Caco-2 (cell line): ENCODE measurements around the gene SV2C. TPM values are rescaled to one million over a fixed set of nuclear protein-coding genes. Genes with fewer than 3 reads are reported as not detected.

ENCODE experiments used
- BruUV-seq: library from RNA; stranded (reverse); fragments of 400-500 nt; replicated peaks from 2 replicates; lab custom pipeline; 2021; lab: Mats Ljungman, UMichigan
- CTCF ChIA-PET: fragments of 300-600 bp; sonication (Branson Sonifier 250); formaldehyde crosslinking; loops from one replicate; lab custom pipeline; 2022; ENCODE audit warnings: antibody characterized with exemption; lab: Charles Lee
- POLR2A ChIA-PET: fragments of 300-600 bp; sonication (Branson Sonifier 250); formaldehyde crosslinking; loops from one replicate; lab custom pipeline; 2022; ENCODE audit warnings: antibody characterized with exemption; lab: Charles Lee
- DNase-seq, 2 experiments: peaks; one replicate each; pipeline versions ENCODE4 v3.0.0 to v3.0.0-alpha.2; 2020 to 2022
- H3K27me3 ChIP-seq: replicated peaks from 2 replicates; pipeline ENCODE4 v1.6.0; 2011; ENCODE audit warnings: low read length; ENCODE audit not compliant: control insufficient read depth, insufficient read depth
- H3K36me3 ChIP-seq: 2 replicates; pipeline ENCODE4 v1.5.1; 2011; ENCODE audit warnings: low read length; ENCODE audit not compliant: control insufficient read depth, insufficient read depth
- H3K4me1 ChIP-seq: fragments of 250-450 bp; sonication (Bioruptor Pico); 2 replicates; pipeline ENCODE4 v1.5.1; 2020; ENCODE audit warnings: mild to moderate bottlenecking
- H3K4me3 ChIP-seq: 2 replicates; pipeline ENCODE4 v1.5.1; 2011; ENCODE audit warnings: low read depth, mild to moderate bottlenecking, control low read depth, low read length
- H3K9me3 ChIP-seq: fragments of 250-450 bp; sonication (Bioruptor Pico); 2 replicates; pipeline ENCODE4 v1.5.1; 2020; ENCODE audit warnings: mild to moderate bottlenecking, moderate library complexity
- H3K27ac Mint-ChIP-seq: one replicate; pipeline ENCODE4 v1.8.0; 2022; ENCODE audit warnings: mixed read lengths; ENCODE audit not compliant: unreplicated experiment
- H3K27me3 Mint-ChIP-seq: one replicate; pipeline ENCODE4 v1.8.0; 2022; ENCODE audit warnings: mixed read lengths; ENCODE audit not compliant: insufficient read depth, unreplicated experiment
- H3K36me3 Mint-ChIP-seq: one replicate; pipeline ENCODE4 v1.8.0; 2022; ENCODE audit warnings: mild to moderate bottlenecking, mixed read lengths; ENCODE audit not compliant: insufficient read depth, unreplicated experiment
- H3K4me1 Mint-ChIP-seq: one replicate; pipeline ENCODE4 v1.8.0; 2022; ENCODE audit warnings: low read depth, mixed read lengths; ENCODE audit not compliant: unreplicated experiment
- H3K4me3 Mint-ChIP-seq: one replicate; pipeline ENCODE4 v1.8.0; 2022; ENCODE audit warnings: mild to moderate bottlenecking, moderate library complexity, mixed read lengths; ENCODE audit not compliant: unreplicated experiment
- H3K9me3 Mint-ChIP-seq: one replicate; pipeline ENCODE4 v1.8.0; 2022; ENCODE audit warnings: mixed read lengths; ENCODE audit not compliant: unreplicated experiment
- CTCF ChIP-seq, 2 experiments: fragments of 200-600 bp in 1 of 2; IDR thresholded peaks; 1 replicate in 1 of 2; 2 replicates in 1 of 2; pipeline versions ENCODE4 v1.5.1 to v1.8.0; 2011 to 2022; ENCODE audit warnings: antibody characterized with exemption in 1 of 2, control low read depth in 1 of 2, inconsistent platforms in 1 of 2, low read depth in 1 of 2, low read length in 1 of 2, mild to moderate bottlenecking in 1 of 2, moderate library complexity in 1 of 2; ENCODE audit not compliant: insufficient read depth in 1 of 2, severe bottlenecking in 1 of 2, unreplicated experiment in 1 of 2
- intact Hi-C: fragments of 100-400 bp; cut with micrococcal nuclease; formaldehyde crosslinking; loops from one replicate; pipeline ENCODE4 v1.10.0; 2022; ENCODE audit not compliant: unreplicated experiment
- total RNA-seq: library from RNA; stranded (reverse); gene quantifications from 2 replicates; pipeline ENCODE4 v1.2.3, GENCODE V29; 2022

Gene SV2C
- total RNA-seq, 1 experiment from 2014 or later, result not detected

- Mint-ChIP-seq H3K4me1 (peaks cover 7% of the 10 kb centered on the region), H3K27ac (no peak overlapping the region), H3K9me3 (no peaks in the 10 kb centered on the region), H3K27me3 (no peaks in the 10 kb centered on the region), H3K4me3 (no peak overlapping the region), H3K36me3 (no peaks in the 10 kb centered on the region)
- Histone ChIP-seq H3K27me3 (no peaks in the 10 kb centered on the region), H3K4me3 (no peak overlapping the region), H3K36me3 (no peaks in the 10 kb centered on the region), H3K4me1 (0 out of 2 replicates have a peak, but pooled peaks cover 8% of the 10 kb centered on the region), H3K9me3 (no peaks in the 10 kb centered on the region)
- ChIA-PET CTCF (no interaction called here), POLR2A (no interaction called here)
- intact Hi-C loops, result no loop called here
- no peak for DNase-seq
- TF ChIP-seq CTCF (IDR thresholded peaks at IDR 0.05; ENCODE audit: insufficient read depth in 1 of 2, low read depth in 1 of 2, low read length in 1 of 2, severe bottlenecking in 1 of 2, unreplicated experiment in 1 of 2), result no peak
- BruUV-seq, result no TSS peak
These were observed 209.6 kb downstream of the SV2C start for GRCh38 chr5:76292620-76293322.

- POLR2A ChIA-PET, result no interaction called here
- no peak for DNase-seq
- H3K27ac Mint-ChIP-seq, result no peak overlapping the region
- intact Hi-C loops, result no loop called here
- H3K36me3 Mint-ChIP-seq, result no peaks in the 10 kb centered on the region
- no peaks in the 10 kb centered on the region for H3K9me3 Mint-ChIP-seq
- CTCF ChIA-PET, result no interaction called here
- Histone ChIP-seq H3K27me3 (no peaks in the 10 kb centered on the region), H3K9me3 (no peaks in the 10 kb centered on the region), H3K4me3 (no peak overlapping the region), H3K36me3 (no peaks in the 10 kb centered on the region), H3K4me1 (0 out of 2 replicates have a peak, but pooled peaks cover 8% of the 10 kb centered on the region)
- BruUV-seq, result no TSS peak
- peaks cover 7% of the 10 kb centered on the region for H3K4me1 Mint-ChIP-seq
- TF ChIP-seq CTCF (IDR thresholded peaks at IDR 0.05; ENCODE audit: insufficient read depth in 1 of 2, low read depth in 1 of 2, low read length in 1 of 2, severe bottlenecking in 1 of 2, unreplicated experiment in 1 of 2), result no peak
- no peaks in the 10 kb centered on the region for H3K27me3 Mint-ChIP-seq
- no peak overlapping the region for H3K4me3 Mint-ChIP-seq
These were observed 211.4 kb downstream of the SV2C start for GRCh38 chr5:76294573-76294972.

GRCh38 chr5:76298852-76299251 lies 215.7 kb downstream of the SV2C start:
- intact Hi-C loops, result no loop called here
- H3K4me1 ChIP-seq, result no peaks in the 10 kb centered on the region
- no peaks in the 10 kb centered on the region for H3K36me3 Mint-ChIP-seq
- no peaks in the 10 kb centered on the region for H3K9me3 Mint-ChIP-seq
- H3K36me3 ChIP-seq, result no peaks in the 10 kb centered on the region
- BruUV-seq, result no TSS peak
- H3K27me3 ChIP-seq, result no peaks in the 10 kb centered on the region
- POLR2A ChIA-PET, result no interaction called here
- H3K4me3 ChIP-seq, result no peak overlapping the region
- CTCF ChIA-PET, result no interaction called here
- no peak overlapping the region for H3K27ac Mint-ChIP-seq
- no peak for TF ChIP-seq CTCF (IDR thresholded peaks at IDR 0.05; ENCODE audit: insufficient read depth in 1 of 2, low read depth in 1 of 2, low read length in 1 of 2, severe bottlenecking in 1 of 2, unreplicated experiment in 1 of 2)
- no peak for DNase-seq
- no peaks in the 10 kb centered on the region for H3K4me1 Mint-ChIP-seq
- no peaks in the 10 kb centered on the region for H3K9me3 ChIP-seq
- no peak overlapping the region for H3K4me3 Mint-ChIP-seq
- no peaks in the 10 kb centered on the region for H3K27me3 Mint-ChIP-seq
